Measurements from ENCODE around the gene DOK5.

DNA sequence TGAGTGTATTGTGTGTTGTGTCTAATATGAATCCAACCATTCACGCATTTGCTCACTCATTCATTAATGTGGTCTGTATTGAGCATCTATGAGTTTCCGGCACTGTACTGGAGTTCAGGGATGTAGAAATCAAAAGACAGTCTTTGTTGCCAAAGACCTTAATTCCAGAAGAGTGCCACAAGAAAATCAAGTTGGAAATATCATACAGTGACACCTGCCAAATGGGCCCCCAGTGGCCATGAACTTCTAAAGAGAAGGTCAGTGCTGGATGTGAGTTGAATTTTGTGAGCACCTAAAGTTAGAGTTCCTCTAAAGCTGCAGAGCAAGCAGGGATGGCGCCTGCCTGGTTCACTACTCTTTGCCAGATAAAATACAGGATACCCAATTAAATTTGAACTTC is 175.9 kb downstream of the DOK5 start:
- TF ChIP-seq, protein P1, sequence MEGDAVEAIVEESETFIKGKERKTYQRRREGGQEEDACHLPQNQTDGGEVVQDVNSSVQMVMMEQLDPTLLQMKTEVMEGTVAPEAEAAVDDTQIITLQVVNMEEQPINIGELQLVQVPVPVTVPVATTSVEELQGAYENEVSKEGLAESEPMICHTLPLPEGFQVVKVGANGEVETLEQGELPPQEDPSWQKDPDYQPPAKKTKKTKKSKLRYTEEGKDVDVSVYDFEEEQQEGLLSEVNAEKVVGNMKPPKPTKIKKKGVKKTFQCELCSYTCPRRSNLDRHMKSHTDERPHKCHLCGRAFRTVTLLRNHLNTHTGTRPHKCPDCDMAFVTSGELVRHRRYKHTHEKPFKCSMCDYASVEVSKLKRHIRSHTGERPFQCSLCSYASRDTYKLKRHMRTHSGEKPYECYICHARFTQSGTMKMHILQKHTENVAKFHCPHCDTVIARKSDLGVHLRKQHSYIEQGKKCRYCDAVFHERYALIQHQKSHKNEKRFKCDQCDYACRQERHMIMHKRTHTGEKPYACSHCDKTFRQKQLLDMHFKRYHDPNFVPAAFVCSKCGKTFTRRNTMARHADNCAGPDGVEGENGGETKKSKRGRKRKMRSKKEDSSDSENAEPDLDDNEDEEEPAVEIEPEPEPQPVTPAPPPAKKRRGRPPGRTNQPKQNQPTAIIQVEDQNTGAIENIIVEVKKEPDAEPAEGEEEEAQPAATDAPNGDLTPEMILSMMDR (IDR thresholded peaks at IDR 0.05; ENCODE audit: insufficient read depth, low read length, poor library complexity, severe bottlenecking): no peak
- no peak for TF ChIP-seq EZH2phosphoT487 (conservative IDR thresholded peaks at IDR 0.05; ENCODE audit: low read length)

Measured in SU-DHL-6 (cell line).